HTR-8/SVneo (cell line): ENCODE results near the gene GLT1D1.
"Not testable (repeated sequence)": the region's sequence is repeated elsewhere in the genome, so short reads cannot be mapped to it uniquely, and the experiment has no call there.

Source experiments
- DNase-seq: peaks from one replicate; pipeline ENCODE4 v3.0.0; 2011; ENCODE audit warnings: low spot score, mixed read lengths; ENCODE audit not compliant: insufficient read length
- FAIRE-seq: peaks from 2 replicates; lab custom pipeline; 2011; peaks lifted over from hg19 to GRCh38; lab: Jason Lieb, UNC

GLT1D1 gene

GRCh38 chr12:128819293-128820144 lies 33.8 kb upstream of the GLT1D1 start:
- FAIRE-seq, result no peak
- no peak for DNase-seq

GRCh38 chr12:128820253-128820652 lies 33.0 kb upstream of the GLT1D1 start:
- no peak for FAIRE-seq
- no peak for DNase-seq

GRCh38 chr12:128820723-128821432 lies 32.4 kb upstream of the GLT1D1 start:
- no peak for FAIRE-seq
- DNase-seq, result no peak

GRCh38 chr12:128823216-128823915 lies 29.9 kb upstream of the GLT1D1 start:
- DNase-seq, result no peak

DNA sequence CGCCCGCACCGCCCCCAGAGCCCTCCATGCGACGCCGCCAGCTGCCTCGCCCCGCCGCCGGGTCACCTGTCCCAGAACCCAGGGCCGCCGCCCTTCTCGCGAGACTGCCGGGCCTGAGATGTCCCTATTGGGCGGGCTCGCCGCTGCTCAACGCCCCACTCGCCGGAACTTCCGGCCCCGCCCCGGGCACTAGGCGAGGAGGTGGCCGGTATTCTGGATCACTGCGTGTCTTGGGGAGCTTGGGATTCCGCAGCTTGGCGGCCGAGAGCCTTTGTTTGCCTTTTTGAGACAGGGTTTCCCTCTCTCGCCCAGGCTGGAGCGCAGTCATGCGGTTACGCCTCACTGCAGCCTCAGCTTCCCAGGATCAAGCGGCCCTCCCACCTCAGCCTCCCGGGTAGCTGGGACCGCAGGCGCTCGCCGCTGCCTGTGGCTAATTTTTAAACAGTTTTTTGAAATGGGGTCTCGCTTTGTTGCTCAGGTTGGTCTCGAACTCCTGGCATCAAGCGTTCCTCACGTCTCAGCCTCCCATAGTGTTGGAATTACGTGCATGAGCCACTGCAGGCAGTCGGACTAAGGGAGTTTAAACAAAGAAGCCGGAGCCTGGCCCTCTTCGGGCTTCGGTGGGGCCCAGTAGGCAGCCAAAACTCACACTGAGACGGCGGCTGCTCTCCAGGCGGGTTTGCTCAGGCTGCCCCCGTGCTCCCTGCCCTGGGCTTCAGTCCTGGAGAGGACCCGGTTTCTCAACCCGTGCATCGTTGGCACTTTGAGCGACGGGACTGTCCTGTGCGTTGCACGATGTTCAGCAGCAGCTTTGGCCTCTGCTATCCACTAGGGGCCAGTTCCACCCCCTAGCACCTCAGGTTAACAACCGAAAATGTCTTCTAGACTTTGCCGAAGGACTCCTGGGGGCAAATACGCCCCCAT lies 29.1 kb upstream of the GLT1D1 start, which contains the start of gene SLC15A4:
TSS of gene SLC15A4 (minus strand) at position 43 of the 924 bp plus-strand sequence. CDS start at position 28, 15 bp downstream.
- DNase-seq, result peak; percentile 94
- peak; percentile 20 for FAIRE-seq

More at GRCh38 chr12:128823216-128823915, 29.9 kb upstream of the GLT1D1 start:
- peak; percentile 9 for FAIRE-seq

- FAIRE-seq (no peak), DNase-seq (no peak)
Observed at GRCh38 chr12:128825835-128826234, 27.4 kb upstream of the GLT1D1 start.

GRCh38 chr12:128827724-128828123 lies 25.6 kb upstream of the GLT1D1 start:
- FAIRE-seq, result no peak
- DNase-seq, result no peak

DNA sequence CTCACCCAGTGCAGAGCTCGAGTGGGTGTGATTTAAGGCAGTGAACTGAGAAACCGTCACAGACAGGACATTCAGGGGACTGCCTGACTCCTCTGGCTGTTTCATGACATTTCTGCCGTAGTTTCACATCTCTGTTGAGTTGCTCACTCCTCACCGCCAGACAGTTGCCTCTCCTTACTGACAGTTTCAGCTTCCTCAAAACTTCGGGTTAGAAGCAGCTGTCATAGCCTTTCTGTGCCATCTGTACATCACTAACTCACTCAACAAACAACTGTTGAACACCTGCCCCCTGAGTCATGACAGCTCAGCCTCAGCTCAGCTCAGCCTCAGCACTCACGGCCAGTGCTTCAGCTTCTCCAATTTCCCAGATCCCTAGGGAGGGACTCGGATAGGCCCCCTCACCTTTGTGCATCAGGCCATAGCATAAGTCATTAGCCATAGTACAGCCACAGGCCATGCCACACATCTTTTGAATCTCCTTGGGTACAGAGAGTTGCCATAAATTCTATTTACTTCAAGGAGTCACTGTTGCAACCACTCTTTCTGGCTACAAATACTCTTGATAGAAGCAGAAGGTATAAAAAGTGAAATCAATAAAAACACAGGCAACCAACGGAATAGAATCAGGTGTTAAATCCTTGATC lies 23.3 kb upstream of the GLT1D1 start:
- DNase-seq, result no peak
- no peak for FAIRE-seq

GRCh38 chr12:128830505-128830893 lies 22.8 kb upstream of the GLT1D1 start:
- no peak for FAIRE-seq
- no peak for DNase-seq

DNA sequence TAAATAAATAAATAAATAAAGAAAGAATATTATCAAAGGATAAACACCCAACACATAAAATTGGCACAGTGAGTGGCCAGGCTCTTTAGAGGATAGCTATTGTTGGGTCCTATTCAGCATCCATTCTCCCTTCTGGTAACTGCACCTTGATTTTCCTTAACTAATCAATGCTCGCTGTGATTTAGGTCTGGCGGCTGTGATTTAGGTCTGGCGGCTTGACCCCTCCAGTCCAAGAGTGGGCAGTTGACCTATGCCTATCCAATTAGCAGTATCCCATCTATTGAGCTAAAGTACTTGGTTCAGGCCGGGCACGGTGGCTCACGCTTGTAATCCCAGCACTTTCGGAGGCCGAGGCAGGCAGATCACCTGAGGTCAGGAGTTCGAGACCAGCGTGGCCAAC lies 19.9 kb upstream of the GLT1D1 start:
- FAIRE-seq, result no peak
- DNase-seq, result no peak

DNA sequence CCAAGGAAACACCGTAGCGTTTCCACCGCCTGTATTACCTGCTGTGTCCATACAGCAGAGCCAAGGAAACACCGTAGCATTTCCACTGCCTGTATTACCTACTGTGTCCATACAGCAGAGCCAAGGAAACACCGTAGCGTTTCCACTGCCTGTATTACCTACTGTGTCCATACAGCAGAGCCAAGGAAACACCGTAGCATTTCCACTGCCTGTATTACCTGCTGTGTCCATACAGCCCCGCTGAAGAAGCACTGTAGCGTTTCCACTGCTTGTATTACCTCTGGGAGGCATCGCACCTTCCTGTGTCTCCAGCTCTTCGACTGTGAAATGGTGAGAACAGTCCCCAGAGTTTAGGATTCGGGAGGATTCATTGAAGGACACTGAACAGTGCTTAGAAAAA lies 13.4 kb upstream of the GLT1D1 start:
- FAIRE-seq, DNase-seq: not testable (repeated sequence)

DNA sequence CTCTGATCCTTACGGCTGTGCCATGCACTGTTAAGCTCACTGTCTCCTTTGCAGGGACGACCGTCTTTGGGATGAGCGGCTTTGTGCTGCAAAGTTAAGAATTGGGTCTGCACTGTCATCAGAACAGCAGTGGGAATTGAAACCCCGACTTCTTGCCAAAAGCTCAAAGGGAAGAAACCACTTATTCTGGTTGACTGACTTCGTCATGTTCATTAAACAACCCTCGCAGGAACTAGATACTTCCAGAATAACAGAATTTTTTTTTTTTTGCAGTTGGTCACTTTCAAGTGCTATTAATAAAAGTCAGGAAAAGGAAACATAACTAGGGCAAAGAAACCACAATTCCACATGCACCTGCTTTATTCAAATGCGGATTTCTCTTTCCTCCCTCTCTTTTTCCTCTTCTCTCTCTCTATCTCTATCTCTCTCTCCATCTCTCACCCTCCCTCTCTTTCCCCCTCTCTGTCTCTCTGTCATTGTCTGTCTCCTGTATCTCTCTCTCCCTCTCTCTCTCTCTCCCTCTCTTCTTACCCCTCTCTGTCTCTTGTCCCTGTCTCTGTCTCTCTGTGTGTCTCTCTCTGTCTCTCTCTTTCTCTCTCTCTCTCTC lies 12.3 kb upstream of the GLT1D1 start:
- no peak for DNase-seq
- no peak for FAIRE-seq

DNA sequence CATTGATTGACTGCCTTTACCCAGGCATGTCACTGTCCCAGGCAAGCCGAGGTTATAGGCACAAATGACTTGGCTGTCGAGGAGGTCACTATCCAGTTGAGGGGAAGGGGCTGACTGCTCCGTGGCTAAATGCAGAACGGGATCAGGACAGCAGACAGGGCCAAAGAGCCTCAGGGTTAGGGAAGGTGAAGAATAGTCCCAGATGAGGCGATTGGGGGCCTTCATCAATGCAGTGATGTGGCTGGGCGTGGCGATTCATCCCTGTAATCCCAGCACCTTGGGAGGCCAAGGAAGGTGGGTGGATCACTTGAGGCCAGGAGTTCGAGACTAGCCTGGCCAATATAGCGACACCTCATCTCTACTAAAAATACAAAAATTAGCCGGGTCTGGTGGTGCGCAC lies 10.7 kb upstream of the GLT1D1 start:
- no peak for FAIRE-seq

GRCh38 chr12:128843538-128843937 lies 9.7 kb upstream of the GLT1D1 start:
- no peak for DNase-seq
- no peak for FAIRE-seq

More for the DNA sequence above, 10.7 kb upstream of the GLT1D1 start:
- no peak for DNase-seq

DNA sequence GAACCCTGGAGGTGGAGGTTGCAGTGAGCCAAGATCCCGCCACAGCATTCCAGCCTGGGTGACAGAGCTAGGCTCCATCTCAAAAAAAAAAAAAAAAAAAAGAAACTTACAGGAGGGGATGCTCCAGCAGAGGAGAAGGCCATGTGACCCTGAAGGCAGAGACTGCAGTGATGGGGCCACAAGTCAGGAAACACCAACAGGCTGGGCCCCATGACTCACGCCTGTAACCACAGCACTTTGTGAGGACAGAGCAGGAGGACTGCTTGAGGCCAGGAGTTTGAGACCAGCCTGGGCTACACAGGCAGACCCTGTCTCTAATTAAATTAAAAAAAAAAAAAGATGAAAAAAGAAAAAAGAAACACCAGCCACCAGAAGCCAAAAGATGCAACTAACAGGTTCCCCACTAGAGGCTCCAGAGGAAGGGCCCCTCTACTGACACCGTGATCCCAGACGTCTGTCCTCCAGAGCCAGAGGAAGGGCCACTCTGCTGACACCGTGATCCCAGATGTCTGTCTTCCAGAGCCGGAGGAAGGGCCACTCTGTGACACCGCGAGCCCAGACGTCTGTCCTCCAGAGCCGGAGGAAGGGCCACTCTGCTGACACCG lies 9.1 kb upstream of the GLT1D1 start:
- no peak for DNase-seq
- FAIRE-seq, result no peak

- not testable (repeated sequence) for FAIRE-seq, DNase-seq
Observed at GRCh38 chr12:128846671-128847070, 6.6 kb upstream of the GLT1D1 start.

DNA sequence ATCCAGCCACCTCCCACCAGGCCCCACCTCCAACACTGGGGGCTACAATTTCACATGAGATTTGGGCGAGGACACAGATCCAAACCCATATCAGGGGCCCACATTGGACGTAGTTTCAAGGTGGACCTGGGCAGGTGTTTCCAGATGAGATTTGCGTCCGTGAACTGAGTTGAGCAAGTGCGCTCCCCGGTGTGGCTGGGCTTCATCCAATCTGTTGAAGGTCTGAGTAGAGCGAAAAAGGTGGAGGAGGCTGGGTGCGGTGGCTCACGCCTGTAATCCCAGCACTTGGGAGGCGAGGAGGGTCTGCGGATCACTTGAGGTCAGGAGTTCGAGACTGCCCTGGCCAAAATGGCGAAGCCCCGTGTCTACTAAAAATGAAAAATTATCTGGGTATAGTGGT lies 4.9 kb upstream of the GLT1D1 start:
- no peak for FAIRE-seq

DNA sequence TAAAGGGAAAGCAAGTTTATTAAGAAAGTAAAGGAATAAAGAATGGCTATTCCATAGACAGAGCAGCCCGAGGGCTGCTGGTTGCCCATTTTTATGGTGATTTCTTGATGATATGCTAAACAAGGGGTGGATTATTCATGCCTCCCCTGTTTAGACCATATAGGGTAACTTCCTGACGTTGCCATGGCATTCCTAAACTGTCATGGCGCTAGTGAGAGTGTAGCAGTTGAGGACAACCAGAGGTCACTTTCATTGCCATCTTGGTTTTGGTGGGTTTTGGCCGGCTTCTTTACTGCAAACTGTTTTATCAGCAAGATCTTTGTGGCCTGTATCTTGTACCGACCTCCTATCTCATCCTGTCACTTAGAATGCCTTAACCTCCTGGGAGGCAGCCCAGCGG lies 3.5 kb upstream of the GLT1D1 start:
- DNase-seq, FAIRE-seq: not testable (repeated sequence)

More for the DNA sequence above, 4.9 kb upstream of the GLT1D1 start:
- DNase-seq, result no peak
